Neural cell (in vitro differentiated cells): ENCODE measurements around the gene MRPL14.

Source experiments
- CTCF ChIP-seq: fragments of 450-650 bp; IDR thresholded peaks from 2 replicates; pipeline ENCODE4 v1.5.1; 2014; ENCODE audit warnings: antibody characterized with exemption, mild to moderate bottlenecking, moderate library complexity; ENCODE audit not compliant: poor library complexity, severe bottlenecking
- EP300 ChIP-seq: fragments of 450-650 bp; conservative IDR thresholded peaks from 2 replicates; pipeline ENCODE4 v1.6.1; 2014; ENCODE audit warnings: antibody characterized with exemption, mild to moderate bottlenecking, moderate library complexity; ENCODE audit not compliant: poor library complexity, severe bottlenecking
- EZH2 ChIP-seq: fragments of 200-600, 300-800 bp; shearing (Covaris generic), sonication (generic); IDR thresholded peaks from 2 replicates; pipeline ENCODE4 v1.6.1; 2014; ENCODE audit warnings: antibody characterized with exemption, low read length, borderline replicate concordance, mild to moderate bottlenecking; ENCODE audit not compliant: insufficient read depth, poor library complexity, severe bottlenecking
- POLR2AphosphoS5 ChIP-seq: IDR thresholded peaks from 2 replicates; pipeline ENCODE4 v1.6.1; 2012

DNA sequence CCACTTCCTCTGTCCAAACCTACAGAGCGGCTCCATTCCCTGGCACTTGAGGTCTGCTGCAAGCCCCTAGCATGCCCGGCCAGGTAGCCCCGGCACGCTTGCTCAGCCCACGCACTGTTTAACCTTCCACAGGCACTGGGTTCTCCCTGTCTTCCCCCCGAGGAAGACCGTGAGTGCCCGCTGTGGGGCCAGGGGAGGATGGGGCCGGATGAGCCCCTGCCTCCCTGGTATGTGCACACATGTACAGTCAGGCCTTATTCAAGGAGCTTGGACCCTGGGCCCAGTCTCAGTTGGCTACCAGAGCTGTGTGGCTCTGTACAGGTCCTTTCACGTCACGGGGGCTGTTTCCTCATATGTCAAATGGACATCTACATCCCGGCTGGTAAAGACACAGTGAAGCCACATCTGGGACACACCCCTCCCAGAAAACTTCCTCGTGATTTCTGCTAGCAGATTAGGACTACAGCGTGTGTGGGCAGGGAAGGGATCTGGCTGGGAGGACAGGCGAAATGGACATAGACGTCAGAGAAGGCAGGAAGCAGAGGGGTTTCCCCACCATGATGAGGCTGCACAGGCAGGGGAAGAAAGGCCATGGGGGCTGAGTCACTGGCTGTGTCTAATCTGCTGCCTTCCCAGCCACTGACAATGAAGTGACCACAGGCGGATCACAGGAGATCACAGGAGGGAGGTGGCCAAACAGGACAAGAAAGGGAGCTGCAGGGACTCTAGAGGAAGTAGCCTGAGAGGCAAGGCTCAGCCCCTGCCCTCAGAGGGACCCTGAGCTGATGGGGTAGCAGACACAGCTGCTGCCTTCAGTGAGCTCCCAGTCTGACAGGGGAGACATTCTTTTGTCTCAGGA, 62.9 kb downstream of the MRPL14 start:
- TF ChIP-seq CTCF (no peak), EP300 (no peak), POLR2AphosphoS5 (no peak), EZH2 (no peak)
